NCI-H345 treated with DMSO at 0.1 percent for 48 hours (cell line): ENCODE data around the gene ATP4A.
A peak's percentile ranks its signal among the peaks of the same experiment; 100 is the strongest.

ENCODE experiments used
- DNase-seq: peaks from one replicate; lab custom pipeline; 2025; ENCODE audit not compliant: unreplicated experiment; lab: John Stamatoyannopoulos, UW

ATP4A gene

GRCh38 chr19:35566738-35567137 lies 3.3 kb upstream of the ATP4A start:
- no peak for DNase-seq

- DNase-seq, result no peak
Observed at GRCh38 chr19:35565016-35565856, 1.8 kb upstream of the ATP4A start.

- DNase-seq, result no peak
Observed at GRCh38 chr19:35562776-35563175, 682 bp downstream of the ATP4A start.

GRCh38 chr19:35562336-35562735 lies 1.1 kb downstream of the ATP4A start:
- no peak for DNase-seq

- DNase-seq, result no peak
Observed at GRCh38 chr19:35561436-35561835, 2.0 kb downstream of the ATP4A start.

- no peak for DNase-seq
Observed at GRCh38 chr19:35560677-35561076, 2.8 kb downstream of the ATP4A start.

GRCh38 chr19:35560271-35560670 lies 3.2 kb downstream of the ATP4A start:
- DNase-seq, result no peak

- DNase-seq, result no peak
Observed at GRCh38 chr19:35559781-35560180, 3.7 kb downstream of the ATP4A start.

- no peak for DNase-seq
Observed at GRCh38 chr19:35559281-35559659, 4.2 kb downstream of the ATP4A start.

GRCh38 chr19:35558400-35559280 lies 4.8 kb downstream of the ATP4A start:
- DNase-seq, result no peak

- DNase-seq, result peak; percentile 91
Observed at GRCh38 chr19:35557539-35558399, 5.7 kb downstream of the ATP4A start.

- DNase-seq, result no peak
Observed at GRCh38 chr19:35556846-35557538, 6.5 kb downstream of the ATP4A start.

- DNase-seq, result no peak
Observed at GRCh38 chr19:35556025-35556590, 7.3 kb downstream of the ATP4A start.

GRCh38 chr19:35555301-35556005 lies 8.0 kb downstream of the ATP4A start:
- DNase-seq, result no peak

GRCh38 chr19:35554076-35554475 lies 9.4 kb downstream of the ATP4A start:
- DNase-seq, result no peak

- no peak for DNase-seq
Observed at GRCh38 chr19:35553385-35554000, 10.0 kb downstream of the ATP4A start.

GRCh38 chr19:35552534-35553384 lies 10.7 kb downstream of the ATP4A start:
- no peak for DNase-seq

GRCh38 chr19:35551091-35551810 lies 12.2 kb downstream of the ATP4A start:
- DNase-seq, result no peak
